Fibroblast of skin of left quadriceps (primary cell): ENCODE results near the gene NAT9.

Experiments
- DNase-seq, 2 experiments: peaks; one replicate each; pipeline ENCODE4 v3.0.0-alpha.2; 2013; ENCODE audit warnings: low read depth in 2 of 2

NAT9 gene

GRCh38 chr17:74805591-74805991 lies 29.4 kb upstream of the NAT9 start:
- no peak for DNase-seq

GRCh38 chr17:74804683-74805082 lies 28.5 kb upstream of the NAT9 start:
- no peak for DNase-seq

- DNase-seq: no peak
These were observed 27.8 kb upstream of the NAT9 start for GRCh38 chr17:74803971-74804370.

- no peak for DNase-seq
These were observed 27.3 kb upstream of the NAT9 start for GRCh38 chr17:74803388-74803930.

- no peak for DNase-seq
These were observed 25.8 kb upstream of the NAT9 start for GRCh38 chr17:74801896-74802295.

GRCh38 chr17:74800531-74800930 lies 24.4 kb upstream of the NAT9 start:
- no peak for DNase-seq

- no peak for DNase-seq
These were observed 23.0 kb upstream of the NAT9 start for GRCh38 chr17:74799097-74799496.

- peak; percentile 49 to 51 for DNase-seq
These were observed 22.1 kb upstream of the NAT9 start for GRCh38 chr17:74798239-74798707.

GRCh38 chr17:74797824-74798223 lies 21.7 kb upstream of the NAT9 start:
- DNase-seq: no peak

- no peak for DNase-seq
These were observed 20.7 kb upstream of the NAT9 start for GRCh38 chr17:74796866-74797265.

GRCh38 chr17:74796211-74796610 lies 20.1 kb upstream of the NAT9 start:
- no peak for DNase-seq

- DNase-seq: no peak
These were observed 19.3 kb upstream of the NAT9 start for GRCh38 chr17:74795327-74796020.

GRCh38 chr17:74792586-74793105 lies 16.5 kb upstream of the NAT9 start:
- no peak for DNase-seq

GRCh38 chr17:74790161-74791058 lies 14.3 kb upstream of the NAT9 start:
- DNase-seq: no peak

GRCh38 chr17:74786431-74787055 lies 10.4 kb upstream of the NAT9 start:
- no peak for DNase-seq

GRCh38 chr17:74785981-74786360 lies 9.8 kb upstream of the NAT9 start:
- DNase-seq: no peak

- DNase-seq: no peak
These were observed 9.2 kb upstream of the NAT9 start for GRCh38 chr17:74785096-74785980.

GRCh38 chr17:74784125-74784810 lies 8.1 kb upstream of the NAT9 start:
- no peak for DNase-seq

GRCh38 chr17:74782571-74782970 lies 6.4 kb upstream of the NAT9 start:
- DNase-seq: no peak

- no peak for DNase-seq
These were observed 4.5 kb upstream of the NAT9 start for GRCh38 chr17:74780443-74781238.
